Activated B cell treated with CpG ODN at 0.5 μM for 24 hours (primary cell): Measurements from ENCODE around the gene GPR157. TPM values are rescaled to one million over a fixed set of nuclear protein-coding genes. Genes with fewer than 3 reads are reported as not detected.

Source experiments
- ATAC-seq: fragments of 200-7000 bp; cut with Tn5 transposase; one replicate; pipeline ENCODE4 v1.10.0; 2021; ENCODE audit warnings: low read depth, mild to moderate bottlenecking, moderate library complexity
- CTCF ChIA-PET: fragments of 350-600 bp; sonication (Branson Sonifier 250); formaldehyde crosslinking; loops from one replicate; lab custom pipeline; 2021; ENCODE audit warnings: antibody characterized with exemption; lab: Charles Lee
- POLR2A ChIA-PET: fragments of 350-600 bp; sonication (Branson Sonifier 250); formaldehyde crosslinking; loops from one replicate; lab custom pipeline; 2021; ENCODE audit warnings: antibody characterized with exemption; lab: Charles Lee
- DNase-seq: peaks from one replicate; pipeline ENCODE4 v3.0.0; 2022
- H3K27ac Mint-ChIP-seq: one replicate; pipeline ENCODE4 v1.8.0; 2020; ENCODE audit warnings: mixed read lengths
- H3K27me3 Mint-ChIP-seq: one replicate; pipeline ENCODE4 v1.8.0; 2021; ENCODE audit warnings: mixed read lengths
- H3K36me3 Mint-ChIP-seq: one replicate; pipeline ENCODE4 v1.8.0; 2021; ENCODE audit warnings: low read depth, mixed read lengths
- H3K4me1 Mint-ChIP-seq: one replicate; pipeline ENCODE4 v1.8.0; 2021; ENCODE audit warnings: mixed read lengths
- H3K4me3 Mint-ChIP-seq: one replicate; pipeline ENCODE4 v1.8.0; 2020; ENCODE audit warnings: mild to moderate bottlenecking, mixed read lengths
- H3K9me3 Mint-ChIP-seq: one replicate; pipeline ENCODE4 v1.8.0; 2020; ENCODE audit warnings: mixed read lengths
- intact Hi-C: fragments of 100-400 bp; cut with micrococcal nuclease; formaldehyde crosslinking; loops from one replicate; pipeline ENCODE4 v1.15.1; 2024
- total RNA-seq: library from RNA; stranded (reverse); gene quantifications from 2 replicates; pipeline ENCODE4 v1.2.3, GENCODE V29; 2022
- TF ChIP-seq, protein P1 (sequence below): fragments of 200-600 bp; IDR thresholded peaks from one replicate; pipeline ENCODE4 v1.8.0; 2022; ENCODE audit warnings: antibody characterized with exemption, mild to moderate bottlenecking

GPR157 gene, protein sequence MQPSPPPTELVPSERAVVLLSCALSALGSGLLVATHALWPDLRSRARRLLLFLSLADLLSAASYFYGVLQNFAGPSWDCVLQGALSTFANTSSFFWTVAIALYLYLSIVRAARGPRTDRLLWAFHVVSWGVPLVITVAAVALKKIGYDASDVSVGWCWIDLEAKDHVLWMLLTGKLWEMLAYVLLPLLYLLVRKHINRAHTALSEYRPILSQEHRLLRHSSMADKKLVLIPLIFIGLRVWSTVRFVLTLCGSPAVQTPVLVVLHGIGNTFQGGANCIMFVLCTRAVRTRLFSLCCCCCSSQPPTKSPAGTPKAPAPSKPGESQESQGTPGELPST
- 6.2 and 7.0 TPM in 2 replicates for total RNA-seq

- Mint-ChIP-seq H3K27ac (peak within 1 kb of the TSS; percentile 56), H3K9me3 (no peaks in the 10 kb centered on the region), H3K27me3 (no peaks in the 10 kb centered on the region), H3K4me1 (peaks cover 49% of the 10 kb centered on the region), H3K36me3 (no peaks in the 10 kb centered on the region), H3K4me3 (peak within 1 kb of the TSS; percentile 90)
- DNase-seq (peak; percentile 75), ATAC-seq (peak; percentile 87)
- TF ChIP-seq, protein P1, sequence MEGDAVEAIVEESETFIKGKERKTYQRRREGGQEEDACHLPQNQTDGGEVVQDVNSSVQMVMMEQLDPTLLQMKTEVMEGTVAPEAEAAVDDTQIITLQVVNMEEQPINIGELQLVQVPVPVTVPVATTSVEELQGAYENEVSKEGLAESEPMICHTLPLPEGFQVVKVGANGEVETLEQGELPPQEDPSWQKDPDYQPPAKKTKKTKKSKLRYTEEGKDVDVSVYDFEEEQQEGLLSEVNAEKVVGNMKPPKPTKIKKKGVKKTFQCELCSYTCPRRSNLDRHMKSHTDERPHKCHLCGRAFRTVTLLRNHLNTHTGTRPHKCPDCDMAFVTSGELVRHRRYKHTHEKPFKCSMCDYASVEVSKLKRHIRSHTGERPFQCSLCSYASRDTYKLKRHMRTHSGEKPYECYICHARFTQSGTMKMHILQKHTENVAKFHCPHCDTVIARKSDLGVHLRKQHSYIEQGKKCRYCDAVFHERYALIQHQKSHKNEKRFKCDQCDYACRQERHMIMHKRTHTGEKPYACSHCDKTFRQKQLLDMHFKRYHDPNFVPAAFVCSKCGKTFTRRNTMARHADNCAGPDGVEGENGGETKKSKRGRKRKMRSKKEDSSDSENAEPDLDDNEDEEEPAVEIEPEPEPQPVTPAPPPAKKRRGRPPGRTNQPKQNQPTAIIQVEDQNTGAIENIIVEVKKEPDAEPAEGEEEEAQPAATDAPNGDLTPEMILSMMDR, result no peak
- intact Hi-C loops, result loop anchor here (1.0 to 5.0 kb wide), 5 partner anchors 34 to 312 kb away; partner anchors contain the start of genes H6PD and RERE
- POLR2A ChIA-PET, result interaction anchor here (1.1 to 2.0 kb wide), 6 partner anchors 8 to 361 kb away, joined by 3 to 12 read pairs (median 6); partner anchors contain the start of genes ENO1 and H6PD
- CTCF ChIA-PET, result interaction anchor here (1.2 to 1.4 kb wide), 3 partner anchors 13 to 69 kb away, joined by 3 to 11 read pairs (median 5); no protein-coding TSS in a partner anchor
Observed at GRCh38 chr1:9128520-9129265, at the start of gene GPR157. Gene GPR157, minus strand, starts transcription at chr1:9129102. Its CDS starts 75 bp downstream, at chr1:9129027.

- H3K4me3 Mint-ChIP-seq, result no peak overlapping the region
- CTCF ChIA-PET, result interaction anchor here (1.0 kb wide), 1 partner anchor 317 kb away, joined by 3 read pairs; no protein-coding TSS in a partner anchor
- H3K27me3 Mint-ChIP-seq, result peaks cover 16% of the 10 kb centered on the region
- POLR2A ChIA-PET, result no interaction called here
- ATAC-seq, result no peak
- TF ChIP-seq, protein P1, result no peak
- H3K9me3 Mint-ChIP-seq, result no peaks in the 10 kb centered on the region
- no peak for DNase-seq
- peaks cover 8% of the 10 kb centered on the region for H3K4me1 Mint-ChIP-seq
- no peak overlapping the region for H3K27ac Mint-ChIP-seq
- intact Hi-C loops, result no loop called here
- no peaks in the 10 kb centered on the region for H3K36me3 Mint-ChIP-seq
Observed at GRCh38 chr1:9174762-9175161, 45.9 kb upstream of the GPR157 start.

DNA sequence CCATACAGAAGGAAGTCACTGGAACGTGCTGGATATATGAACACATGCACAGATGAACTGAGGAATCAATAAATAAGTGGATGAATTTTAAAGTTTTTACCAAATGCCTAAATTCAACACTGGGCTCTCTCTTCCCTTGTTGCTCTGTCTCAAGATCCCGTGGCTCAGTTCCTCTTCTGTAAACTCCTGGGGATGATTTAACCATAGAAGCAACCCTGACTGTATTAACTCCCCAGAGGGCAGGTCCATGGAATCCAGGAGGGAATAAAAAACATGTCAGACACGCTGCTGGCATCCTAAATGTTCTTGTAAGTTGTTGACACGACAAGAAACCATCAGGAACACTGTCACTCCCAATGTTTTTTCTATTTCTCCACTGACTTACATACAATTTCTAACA lies 45.3 kb upstream of the GPR157 start:
- Mint-ChIP-seq H3K4me3 (no peak overlapping the region), H3K27me3 (peaks cover 16% of the 10 kb centered on the region), H3K36me3 (no peaks in the 10 kb centered on the region), H3K4me1 (peaks cover 2% of the 10 kb centered on the region), H3K27ac (no peak overlapping the region), H3K9me3 (no peaks in the 10 kb centered on the region)
- ChIA-PET CTCF (no interaction called here), POLR2A (no interaction called here)
- TF ChIP-seq, protein P1, result no peak
- intact Hi-C loops, result no loop called here
- ATAC-seq (no peak), DNase-seq (no peak)

GRCh38 chr1:9169601-9170137 lies 40.8 kb upstream of the GPR157 start:
- CTCF ChIA-PET, result interaction anchor here (1.7 kb wide), 1 partner anchor 11 kb away, joined by 7 read pairs; no protein-coding TSS in a partner anchor
- TF ChIP-seq, protein P1, result no peak
- no peak overlapping the region for H3K4me3 Mint-ChIP-seq
- POLR2A ChIA-PET, result no interaction called here
- no peak for ATAC-seq
- no peak overlapping the region for H3K27ac Mint-ChIP-seq
- H3K4me1 Mint-ChIP-seq, result peaks cover 7% of the 10 kb centered on the region
- no peak for DNase-seq
- H3K27me3 Mint-ChIP-seq, result peaks cover 6% of the 10 kb centered on the region
- no peaks in the 10 kb centered on the region for H3K36me3 Mint-ChIP-seq
- intact Hi-C loops, result no loop called here
- H3K9me3 Mint-ChIP-seq, result no peaks in the 10 kb centered on the region
